ENCODE data around the gene MDM4. TPM values are rescaled to one million over a fixed set of nuclear protein-coding genes. Genes with fewer than 3 reads are reported as not detected.

The MDM4 gene
- total and polyA plus RNA-seq, 2 donors (not counting 3 experiments of a cell fraction or from before 2014, with no cell fraction given): 11.7 to 67.0 TPM

GRCh38 chr1:204506201-204506968 lies 9.8 kb upstream of the MDM4 start:
- Histone ChIP-seq H2AFZ (ENCODE audit: low read depth, low read length) (peak overlapping the region; percentile 66), H3K4me3 (replicated peaks in 1 of 3; ENCODE audit: insufficient read depth in 1 of 3, low read depth in 1 of 3, low read length in 3 of 3) (peak overlapping the region; percentile 26 to 94 (median 68)), H3K9me1 (replicated peaks; ENCODE audit: control insufficient read depth, extremely low read depth, insufficient read depth, low read length) (no peaks in the 10 kb centered on the region), H4K20me1 (replicated peaks; ENCODE audit: control insufficient read depth, extremely low read depth, insufficient read depth, low read length) (no peaks in the 10 kb centered on the region), H3K27me3 (ENCODE audit: control insufficient read depth in 2 of 2, insufficient read depth in 2 of 2, low read length in 2 of 2) (no peaks in the 10 kb centered on the region), H3K4me1 (ENCODE audit: control insufficient read depth, extremely low read depth, insufficient read depth, low read length) (peaks cover 34% of the 10 kb centered on the region), H3K4me2 (ENCODE audit: insufficient read depth, low read length) (peak overlapping the region; percentile 99), H3K27ac (ENCODE audit: insufficient read depth, low read depth, low read length) (peak overlapping the region; percentile 76), H3K79me2 (ENCODE audit: control insufficient read depth, insufficient read depth, low read length) (no peaks in the 10 kb centered on the region), H3K9me3 (replicated peaks; ENCODE audit: control insufficient read depth, insufficient read depth, low read length) (no peaks in the 10 kb centered on the region), H3K36me3 (ENCODE audit: control insufficient read depth in 2 of 2, extremely low read depth in 1 of 2, insufficient read depth in 2 of 2, low read length in 2 of 2) (no peaks in the 10 kb centered on the region), H3K9ac (replicated peaks; ENCODE audit: extremely low read depth, insufficient read depth, low read length) (peak overlapping the region; percentile 71)
- ChIA-PET POLR2A (interaction anchor here (0.7 to 2.8 kb wide), 4 partner anchors 10 to 75 kb away, joined by 3 to 17 read pairs (median 6); partner anchors contain the start of genes MDM4 and PIK3C2B), CTCF (interaction anchor here (0.7 to 18.3 kb wide), 10 partner anchors 10 to 301 kb away, joined by 3 to 1267 read pairs (median 10); partner anchors contain the start of genes GOLT1A, MDM4 and PIK3C2B)
- BruUV-seq (replicated peaks): no TSS peak
- DNase-seq (ENCODE audit: low read depth, low spot score): peak; percentile 93
- TF ChIP-seq GATA2 (IDR thresholded peaks at IDR 0.05; ENCODE audit: insufficient read depth, insufficient read length, low read depth, low read length): peak; percentile 43
- TF ChIP-seq POLR2A (IDR thresholded peaks at IDR 0.05; ENCODE audit: low read depth, low read length): no peak
- no peak for TF ChIP-seq CTCF (IDR thresholded peaks at IDR 0.05; ENCODE audit: extremely low read depth in 1 of 2, insufficient read depth in 1 of 2, low read depth in 1 of 2, low read length in 2 of 2)
- no peak for TF ChIP-seq EZH2 (IDR thresholded peaks at IDR 0.05; ENCODE audit: borderline replicate concordance, low read depth, low read length, severe bottlenecking)
- TF ChIP-seq POLR2AphosphoS5 (IDR thresholded peaks at IDR 0.05; ENCODE audit: insufficient read depth, low read depth, low read length): peak; percentile 35
- dilution Hi-C loops (cut with MboI; ENCODE audit: extremely low pct_ligation_motif_present, low sequenced_read_pairs): loop anchor here (10.0 kb wide), 1 partner anchor 62 kb away; no protein-coding TSS in a partner anchor
- intact Hi-C loops (cut with micrococcal nuclease): loop anchor here (10.0 kb wide), 1 partner anchor 642 kb away; the partner anchor contains the start of gene SNRPE
- FAIRE-seq: peak; percentile 50

Measured in endothelial cell of umbilical vein (primary cell).